ENCODE data around the gene ZCCHC3.
A peak's percentile ranks its signal among the peaks of the same experiment; 100 is the strongest.

ZCCHC3 gene

GRCh38 chr20:278607-279571, 18.5 kb upstream of the ZCCHC3 start:
- Histone ChIP-seq H3K27me3 (replicated peaks in 2 of 5; ENCODE audit: control insufficient read depth in 4 of 5, insufficient read depth in 5 of 5, low read length in 4 of 5) (no peaks in the 10 kb centered on the region), H3K4me3 (ENCODE audit: control insufficient read depth in 1 of 7, extremely low read depth in 1 of 7, insufficient read depth in 4 of 7, low read depth in 2 of 7, low read length in 6 of 7) (peak overlapping the region in 1 of 7 experiments; percentile 57), H3K4me1 (ENCODE audit: control extremely low read depth in 1 of 4, control insufficient read depth in 4 of 4, insufficient read depth in 4 of 4, low read length in 3 of 4) (no peaks in the 10 kb centered on the region), H3K9me3 (ENCODE audit: control extremely low read depth in 1 of 5, control insufficient read depth in 4 of 5, insufficient read depth in 2 of 5, low read depth in 1 of 5, low read length in 4 of 5) (no peaks in the 10 kb centered on the region), H3K27ac (ENCODE audit: insufficient read depth in 1 of 2, low read depth in 1 of 2, low read length in 2 of 2, poor library complexity in 1 of 2, severe bottlenecking in 2 of 2) (no peak overlapping the region), H3K36me3 (ENCODE audit: control insufficient read depth in 4 of 4, insufficient read depth in 4 of 4, low read length in 3 of 4) (peaks cover 21 to 69% (median 56%) of the 10 kb centered on the region in 4 experiments)
- DNase-seq: peak in 1 of 3 donors; percentile 11
- POLR2A ChIA-PET: no interaction called here
- WGBS (ENCODE audit: insufficient coverage): 97% methylated on average over 35 of the region's 88 CpGs
- CTCF ChIA-PET: interaction anchor here (1.0 to 2.0 kb wide), 5 partner anchors 10 to 61 kb away, joined by 4 to 8 read pairs (median 4); no protein-coding TSS in a partner anchor

GRCh38 chr20:284172-284571, 13.2 kb upstream of the ZCCHC3 start:
- Histone ChIP-seq H3K36me3 (ENCODE audit: control insufficient read depth in 4 of 4, insufficient read depth in 4 of 4, low read length in 3 of 4) (peaks cover 12 to 34% (median 28%) of the 10 kb centered on the region in 4 experiments), H3K27me3 (replicated peaks in 2 of 5; ENCODE audit: control insufficient read depth in 4 of 5, insufficient read depth in 5 of 5, low read length in 4 of 5) (no peaks in the 10 kb centered on the region), H3K27ac (ENCODE audit: insufficient read depth in 1 of 2, low read depth in 1 of 2, low read length in 2 of 2, poor library complexity in 1 of 2, severe bottlenecking in 2 of 2) (no peak overlapping the region), H3K9me3 (ENCODE audit: control extremely low read depth in 1 of 5, control insufficient read depth in 4 of 5, insufficient read depth in 2 of 5, low read depth in 1 of 5, low read length in 4 of 5) (no peaks in the 10 kb centered on the region), H3K4me3 (ENCODE audit: control insufficient read depth in 1 of 7, extremely low read depth in 1 of 7, insufficient read depth in 4 of 7, low read depth in 2 of 7, low read length in 6 of 7) (no peak overlapping the region), H3K4me1 (ENCODE audit: control extremely low read depth in 1 of 4, control insufficient read depth in 4 of 4, insufficient read depth in 4 of 4, low read length in 3 of 4) (peaks cover 0 to 1% (median under 1%) of the 10 kb centered on the region in 4 experiments)
- ChIA-PET CTCF (interaction anchor here (1.2 kb wide), 1 partner anchor 18 kb away, joined by 3 read pairs; no protein-coding TSS in a partner anchor), POLR2A (no interaction called here)
- 68% methylated on average over 3 of the region's 3 CpGs for whole genome bisulfite sequencing (ENCODE audit: insufficient coverage)
- no peak for DNase-seq

- Histone ChIP-seq H3K27me3 (replicated peaks in 2 of 5; ENCODE audit: control insufficient read depth in 4 of 5, insufficient read depth in 5 of 5, low read length in 4 of 5) (no peaks in the 10 kb centered on the region), H3K4me3 (ENCODE audit: control insufficient read depth in 1 of 7, extremely low read depth in 1 of 7, insufficient read depth in 4 of 7, low read depth in 2 of 7, low read length in 6 of 7) (no peak overlapping the region), H3K27ac (ENCODE audit: insufficient read depth in 1 of 2, low read depth in 1 of 2, low read length in 2 of 2, poor library complexity in 1 of 2, severe bottlenecking in 2 of 2) (no peak overlapping the region), H3K36me3 (ENCODE audit: control insufficient read depth in 4 of 4, insufficient read depth in 4 of 4, low read length in 3 of 4) (peaks cover 10 to 22% (median 17%) of the 10 kb centered on the region in 4 experiments), H3K4me1 (ENCODE audit: control extremely low read depth in 1 of 4, control insufficient read depth in 4 of 4, insufficient read depth in 4 of 4, low read length in 3 of 4) (peaks cover 8 to 20% (median 13%) of the 10 kb centered on the region in 4 experiments), H3K9me3 (ENCODE audit: control extremely low read depth in 1 of 5, control insufficient read depth in 4 of 5, insufficient read depth in 2 of 5, low read depth in 1 of 5, low read length in 4 of 5) (no peaks in the 10 kb centered on the region)
- 21% methylated on average over 2 of the region's 2 CpGs for WGBS (ENCODE audit: insufficient coverage)
- ChIA-PET CTCF (no interaction called here), POLR2A (no interaction called here)
- no peak for DNase-seq
Measured at GRCh38 chr20:286508-286907, 10.9 kb upstream of the ZCCHC3 start.

- no peak overlapping the region for H3K27ac ChIP-seq (ENCODE audit: insufficient read depth in 1 of 2, low read depth in 1 of 2, low read length in 2 of 2, poor library complexity in 1 of 2, severe bottlenecking in 2 of 2)
- ChIA-PET POLR2A (no interaction called here), CTCF (interaction anchor here (0.5 to 1.7 kb wide), 3 partner anchors 11 to 76 kb away, joined by 3 to 5 read pairs (median 5); no protein-coding TSS in a partner anchor)
- 100% methylated on average over 1 of the region's 3 CpGs for WGBS (ENCODE audit: insufficient coverage)
- H3K4me3 ChIP-seq (ENCODE audit: control insufficient read depth in 1 of 7, extremely low read depth in 1 of 7, insufficient read depth in 4 of 7, low read depth in 2 of 7, low read length in 6 of 7): peak overlapping the region in 5 of 7 experiments; percentile 8 to 93 (median 87)
- no peaks in the 10 kb centered on the region for H3K9me3 ChIP-seq (ENCODE audit: control extremely low read depth in 1 of 5, control insufficient read depth in 4 of 5, insufficient read depth in 2 of 5, low read depth in 1 of 5, low read length in 4 of 5)
- no peaks in the 10 kb centered on the region for H3K27me3 ChIP-seq (replicated peaks in 2 of 5; ENCODE audit: control insufficient read depth in 4 of 5, insufficient read depth in 5 of 5, low read length in 4 of 5)
- peak in 1 of 3 donors; percentile 8 for DNase-seq
- peaks cover 2 to 6% (median 4%) of the 10 kb centered on the region in 4 experiments for H3K36me3 ChIP-seq (ENCODE audit: control insufficient read depth in 4 of 4, insufficient read depth in 4 of 4, low read length in 3 of 4)
- H3K4me1 ChIP-seq (ENCODE audit: control extremely low read depth in 1 of 4, control insufficient read depth in 4 of 4, insufficient read depth in 4 of 4, low read length in 3 of 4): peaks cover 14 to 27% (median 21%) of the 10 kb centered on the region in 4 experiments
Measured at GRCh38 chr20:288956-289692, 8.2 kb upstream of the ZCCHC3 start.

GRCh38 chr20:289693-290083, 7.7 kb upstream of the ZCCHC3 start:
- peak overlapping the region; percentile 52 to 83 for H3K27ac ChIP-seq (ENCODE audit: insufficient read depth in 1 of 2, low read depth in 1 of 2, low read length in 2 of 2, poor library complexity in 1 of 2, severe bottlenecking in 2 of 2)
- peaks cover 2 to 6% (median 3%) of the 10 kb centered on the region in 4 experiments for H3K36me3 ChIP-seq (ENCODE audit: control insufficient read depth in 4 of 4, insufficient read depth in 4 of 4, low read length in 3 of 4)
- no peaks in the 10 kb centered on the region for H3K9me3 ChIP-seq (ENCODE audit: control extremely low read depth in 1 of 5, control insufficient read depth in 4 of 5, insufficient read depth in 2 of 5, low read depth in 1 of 5, low read length in 4 of 5)
- H3K4me3 ChIP-seq (ENCODE audit: control insufficient read depth in 1 of 7, extremely low read depth in 1 of 7, insufficient read depth in 4 of 7, low read depth in 2 of 7, low read length in 6 of 7): peak overlapping the region; percentile 75 to 93 (median 88)
- POLR2A ChIA-PET: no interaction called here
- H3K27me3 ChIP-seq (replicated peaks in 2 of 5; ENCODE audit: control insufficient read depth in 4 of 5, insufficient read depth in 5 of 5, low read length in 4 of 5): no peaks in the 10 kb centered on the region
- H3K4me1 ChIP-seq (ENCODE audit: control extremely low read depth in 1 of 4, control insufficient read depth in 4 of 4, insufficient read depth in 4 of 4, low read length in 3 of 4): peaks cover 14 to 27% (median 21%) of the 10 kb centered on the region in 4 experiments
- peak in 1 of 3 donors; percentile 44 for DNase-seq
- CTCF ChIA-PET: interaction anchor here (1.0 to 1.7 kb wide), 2 partner anchors 12 to 41 kb away, joined by 5 read pairs; no protein-coding TSS in a partner anchor
- 0% methylated on average over 1 of the region's 2 CpGs for WGBS (ENCODE audit: insufficient coverage)

- Histone ChIP-seq H3K4me1 (ENCODE audit: control extremely low read depth in 1 of 4, control insufficient read depth in 4 of 4, insufficient read depth in 4 of 4, low read length in 3 of 4) (peaks cover 14 to 27% (median 21%) of the 10 kb centered on the region in 4 experiments), H3K27me3 (replicated peaks in 2 of 5; ENCODE audit: control insufficient read depth in 4 of 5, insufficient read depth in 5 of 5, low read length in 4 of 5) (no peaks in the 10 kb centered on the region), H3K36me3 (ENCODE audit: control insufficient read depth in 4 of 4, insufficient read depth in 4 of 4, low read length in 3 of 4) (peaks cover 0 to 6% (median 3%) of the 10 kb centered on the region in 4 experiments), H3K27ac (ENCODE audit: insufficient read depth in 1 of 2, low read depth in 1 of 2, low read length in 2 of 2, poor library complexity in 1 of 2, severe bottlenecking in 2 of 2) (peak within 1 kb of the TSS; percentile 52 to 83), H3K4me3 (ENCODE audit: control insufficient read depth in 1 of 7, extremely low read depth in 1 of 7, insufficient read depth in 4 of 7, low read depth in 2 of 7, low read length in 6 of 7) (peak within 1 kb of the TSS; percentile 75 to 93 (median 88)), H3K9me3 (ENCODE audit: control extremely low read depth in 1 of 5, control insufficient read depth in 4 of 5, insufficient read depth in 2 of 5, low read depth in 1 of 5, low read length in 4 of 5) (no peaks in the 10 kb centered on the region)
- DNase-seq: peak; percentile 95 to 96 (median 96)
- CTCF ChIA-PET: interaction anchor here (1.0 to 1.7 kb wide), 2 partner anchors 12 to 40 kb away, joined by 5 read pairs; no protein-coding TSS in a partner anchor
- 0% methylated on average over 31 of the region's 43 CpGs for WGBS (ENCODE audit: insufficient coverage)
- POLR2A ChIA-PET: no interaction called here
Measured at GRCh38 chr20:290084-290831, 7.1 kb upstream of the ZCCHC3 start, which contains the start of gene C20orf96. Gene C20orf96, minus strand, starts transcription at chr20:290750. Its CDS starts 140 bp downstream, at chr20:290610.

Measured in common myeloid progenitor, CD34-positive (primary cell).